ENCODE data around the gene CAMTA1. TPM values are rescaled to one million over a fixed set of nuclear protein-coding genes. Genes with fewer than 3 reads are reported as not detected.

Gene CAMTA1
- total and polyA plus RNA-seq, 4 donors, result 18.0 to 93.5 (median 35.8) TPM

DNA sequence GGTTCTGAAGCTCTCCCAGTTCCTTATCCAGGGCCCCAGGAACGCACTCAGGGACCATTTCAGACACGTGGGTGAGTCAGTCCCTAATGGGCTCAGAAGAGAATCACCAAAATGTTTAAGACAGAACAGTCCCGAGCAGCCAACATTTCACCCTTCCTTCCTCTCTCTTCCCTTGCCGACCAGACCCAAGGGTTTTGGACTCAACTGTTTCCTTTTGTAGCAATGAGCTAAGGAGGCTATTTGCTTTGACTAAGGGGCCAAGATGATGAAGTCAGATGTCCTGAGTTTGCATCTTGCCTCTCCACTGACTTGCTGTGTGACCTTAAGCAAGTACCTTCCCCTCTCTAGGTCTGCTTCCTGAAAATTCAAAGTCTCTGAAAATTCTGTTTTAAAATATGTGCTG is 513.5 kb downstream of the CAMTA1 start:
- DNase-seq (ENCODE audit: low spot score), result no peak
- no peak overlapping the region for H3K9ac ChIP-seq (ENCODE audit: low read depth in 1 of 2, low read length in 2 of 2)
- 60% methylated on average over 4 of the region's 4 CpGs for WGBS
- no peak overlapping the region for H3K4me3 ChIP-seq (ENCODE audit: low read depth in 1 of 3, low read length in 3 of 3)
- no peaks in the 10 kb centered on the region for H3K9me3 ChIP-seq (ENCODE audit: control insufficient read depth in 4 of 4, low read length in 3 of 4)
- TF ChIP-seq SP1 (IDR thresholded peaks at IDR 0.05) (no peak), FOXA2 (IDR thresholded peaks at IDR 0.05) (no peak), TAF1 (conservative IDR thresholded peaks at IDR 0.05) (no peak), HNF4G (IDR thresholded peaks at IDR 0.05) (no peak), JUND (IDR thresholded peaks at IDR 0.05) (no peak), HNF4A (conservative IDR thresholded peaks at IDR 0.05) (no peak), YY1 (IDR thresholded peaks at IDR 0.05) (no peak), NR2F2 (IDR thresholded peaks at IDR 0.05) (no peak), FOXA1 (IDR thresholded peaks at IDR 0.05) (no peak), EGR1 (IDR thresholded peaks at IDR 0.05; ENCODE audit: low read depth in 2 of 2) (no peak), RXRA (IDR thresholded peaks at IDR 0.05) (no peak), RAD21 (IDR thresholded peaks at IDR 0.05) (no peak), GABPA (IDR thresholded peaks at IDR 0.05 in 1 of 2, conservative IDR thresholded peaks at IDR 0.05 in 1 of 2) (no peak)
- TF ChIP-seq, protein P1, sequence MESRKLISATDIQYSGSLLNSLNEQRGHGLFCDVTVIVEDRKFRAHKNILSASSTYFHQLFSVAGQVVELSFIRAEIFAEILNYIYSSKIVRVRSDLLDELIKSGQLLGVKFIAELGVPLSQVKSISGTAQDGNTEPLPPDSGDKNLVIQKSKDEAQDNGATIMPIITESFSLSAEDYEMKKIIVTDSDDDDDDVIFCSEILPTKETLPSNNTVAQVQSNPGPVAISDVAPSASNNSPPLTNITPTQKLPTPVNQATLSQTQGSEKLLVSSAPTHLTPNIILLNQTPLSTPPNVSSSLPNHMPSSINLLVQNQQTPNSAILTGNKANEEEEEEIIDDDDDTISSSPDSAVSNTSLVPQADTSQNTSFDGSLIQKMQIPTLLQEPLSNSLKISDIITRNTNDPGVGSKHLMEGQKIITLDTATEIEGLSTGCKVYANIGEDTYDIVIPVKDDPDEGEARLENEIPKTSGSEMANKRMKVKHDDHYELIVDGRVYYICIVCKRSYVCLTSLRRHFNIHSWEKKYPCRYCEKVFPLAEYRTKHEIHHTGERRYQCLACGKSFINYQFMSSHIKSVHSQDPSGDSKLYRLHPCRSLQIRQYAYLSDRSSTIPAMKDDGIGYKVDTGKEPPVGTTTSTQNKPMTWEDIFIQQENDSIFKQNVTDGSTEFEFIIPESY (IDR thresholded peaks at IDR 0.05), result no peak
- TF ChIP-seq, protein P2, sequence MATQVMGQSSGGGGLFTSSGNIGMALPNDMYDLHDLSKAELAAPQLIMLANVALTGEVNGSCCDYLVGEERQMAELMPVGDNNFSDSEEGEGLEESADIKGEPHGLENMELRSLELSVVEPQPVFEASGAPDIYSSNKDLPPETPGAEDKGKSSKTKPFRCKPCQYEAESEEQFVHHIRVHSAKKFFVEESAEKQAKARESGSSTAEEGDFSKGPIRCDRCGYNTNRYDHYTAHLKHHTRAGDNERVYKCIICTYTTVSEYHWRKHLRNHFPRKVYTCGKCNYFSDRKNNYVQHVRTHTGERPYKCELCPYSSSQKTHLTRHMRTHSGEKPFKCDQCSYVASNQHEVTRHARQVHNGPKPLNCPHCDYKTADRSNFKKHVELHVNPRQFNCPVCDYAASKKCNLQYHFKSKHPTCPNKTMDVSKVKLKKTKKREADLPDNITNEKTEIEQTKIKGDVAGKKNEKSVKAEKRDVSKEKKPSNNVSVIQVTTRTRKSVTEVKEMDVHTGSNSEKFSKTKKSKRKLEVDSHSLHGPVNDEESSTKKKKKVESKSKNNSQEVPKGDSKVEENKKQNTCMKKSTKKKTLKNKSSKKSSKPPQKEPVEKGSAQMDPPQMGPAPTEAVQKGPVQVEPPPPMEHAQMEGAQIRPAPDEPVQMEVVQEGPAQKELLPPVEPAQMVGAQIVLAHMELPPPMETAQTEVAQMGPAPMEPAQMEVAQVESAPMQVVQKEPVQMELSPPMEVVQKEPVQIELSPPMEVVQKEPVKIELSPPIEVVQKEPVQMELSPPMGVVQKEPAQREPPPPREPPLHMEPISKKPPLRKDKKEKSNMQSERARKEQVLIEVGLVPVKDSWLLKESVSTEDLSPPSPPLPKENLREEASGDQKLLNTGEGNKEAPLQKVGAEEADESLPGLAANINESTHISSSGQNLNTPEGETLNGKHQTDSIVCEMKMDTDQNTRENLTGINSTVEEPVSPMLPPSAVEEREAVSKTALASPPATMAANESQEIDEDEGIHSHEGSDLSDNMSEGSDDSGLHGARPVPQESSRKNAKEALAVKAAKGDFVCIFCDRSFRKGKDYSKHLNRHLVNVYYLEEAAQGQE (IDR thresholded peaks at IDR 0.05), result no peak
- TF ChIP-seq, protein P3, sequence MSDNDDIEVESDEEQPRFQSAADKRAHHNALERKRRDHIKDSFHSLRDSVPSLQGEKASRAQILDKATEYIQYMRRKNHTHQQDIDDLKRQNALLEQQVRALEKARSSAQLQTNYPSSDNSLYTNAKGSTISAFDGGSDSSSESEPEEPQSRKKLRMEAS (IDR thresholded peaks at IDR 0.05), result no peak
- TF ChIP-seq, protein P4, sequence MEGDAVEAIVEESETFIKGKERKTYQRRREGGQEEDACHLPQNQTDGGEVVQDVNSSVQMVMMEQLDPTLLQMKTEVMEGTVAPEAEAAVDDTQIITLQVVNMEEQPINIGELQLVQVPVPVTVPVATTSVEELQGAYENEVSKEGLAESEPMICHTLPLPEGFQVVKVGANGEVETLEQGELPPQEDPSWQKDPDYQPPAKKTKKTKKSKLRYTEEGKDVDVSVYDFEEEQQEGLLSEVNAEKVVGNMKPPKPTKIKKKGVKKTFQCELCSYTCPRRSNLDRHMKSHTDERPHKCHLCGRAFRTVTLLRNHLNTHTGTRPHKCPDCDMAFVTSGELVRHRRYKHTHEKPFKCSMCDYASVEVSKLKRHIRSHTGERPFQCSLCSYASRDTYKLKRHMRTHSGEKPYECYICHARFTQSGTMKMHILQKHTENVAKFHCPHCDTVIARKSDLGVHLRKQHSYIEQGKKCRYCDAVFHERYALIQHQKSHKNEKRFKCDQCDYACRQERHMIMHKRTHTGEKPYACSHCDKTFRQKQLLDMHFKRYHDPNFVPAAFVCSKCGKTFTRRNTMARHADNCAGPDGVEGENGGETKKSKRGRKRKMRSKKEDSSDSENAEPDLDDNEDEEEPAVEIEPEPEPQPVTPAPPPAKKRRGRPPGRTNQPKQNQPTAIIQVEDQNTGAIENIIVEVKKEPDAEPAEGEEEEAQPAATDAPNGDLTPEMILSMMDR (IDR thresholded peaks at IDR 0.05; ENCODE audit: low read depth, low read length, missing input control), result no peak
- TF ChIP-seq, protein P5, sequence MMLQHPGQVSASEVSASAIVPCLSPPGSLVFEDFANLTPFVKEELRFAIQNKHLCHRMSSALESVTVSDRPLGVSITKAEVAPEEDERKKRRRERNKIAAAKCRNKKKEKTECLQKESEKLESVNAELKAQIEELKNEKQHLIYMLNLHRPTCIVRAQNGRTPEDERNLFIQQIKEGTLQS (IDR thresholded peaks at IDR 0.05), result no peak
- H3K27me3 ChIP-seq (ENCODE audit: control insufficient read depth in 4 of 4, insufficient read depth in 4 of 4, low read length in 3 of 4), result no peaks in the 10 kb centered on the region
- no peak overlapping the region for H3K27ac ChIP-seq (ENCODE audit: low read depth in 1 of 2, low read length in 2 of 2)
- H3K4me1 ChIP-seq (ENCODE audit: control insufficient read depth in 4 of 4, insufficient read depth in 4 of 4, low read length in 3 of 4), result no peaks in the 10 kb centered on the region
- H3K36me3 ChIP-seq (ENCODE audit: control insufficient read depth in 4 of 4, insufficient read depth in 3 of 4, low read depth in 1 of 4, low read length in 3 of 4), result no peaks in the 10 kb centered on the region

Data from liver (tissue), 9 donors.